H9 (cell line): ENCODE measurements around the gene SRSF11. TPM values are rescaled to one million over a fixed set of nuclear protein-coding genes. Genes with fewer than 3 reads are reported as not detected.
A peak's percentile ranks its signal among the peaks of the same experiment; 100 is the strongest.

Source experiments
- DNase-seq: peaks from one replicate; pipeline ENCODE4 v3.0.0-alpha.2; 2017
- H2AFZ ChIP-seq: one replicate; pipeline ENCODE4 v1.6.1; 2013; ENCODE audit warnings: mild to moderate bottlenecking, low read length, control low read depth, moderate library complexity
- H2AK5ac ChIP-seq: 2 replicates; pipeline ENCODE4 v1.6.1; 2013; ENCODE audit warnings: low read length, control low read depth, mixed read lengths; ENCODE audit not compliant: insufficient read length
- H2BK120ac ChIP-seq: one replicate; pipeline ENCODE4 v1.6.1; 2013; ENCODE audit warnings: low read depth, mild to moderate bottlenecking, low read length, control low read depth, inconsistent platforms; ENCODE audit not compliant: poor library complexity, severe bottlenecking
- H2BK12ac ChIP-seq: 2 replicates; pipeline ENCODE4 v1.6.1; 2013; ENCODE audit warnings: low read length, control low read depth, mixed read lengths, low read depth; ENCODE audit not compliant: insufficient read length
- H2BK15ac ChIP-seq: 2 replicates; pipeline ENCODE4 v1.6.1; 2013; ENCODE audit warnings: low read depth, low read length, control low read depth
- H2BK20ac ChIP-seq: one replicate; pipeline ENCODE4 v1.6.1; 2013; ENCODE audit warnings: low read depth, mild to moderate bottlenecking, low read length, control low read depth, inconsistent platforms; ENCODE audit not compliant: poor library complexity, severe bottlenecking
- H2BK5ac ChIP-seq: 2 replicates; pipeline ENCODE4 v1.6.1; 2013; ENCODE audit warnings: low read length, control low read depth, mixed read lengths; ENCODE audit not compliant: insufficient read length
- H3K14ac ChIP-seq: 2 replicates; pipeline ENCODE4 v1.6.1; 2013; ENCODE audit warnings: low read length, control low read depth; ENCODE audit not compliant: insufficient read depth
- H3K18ac ChIP-seq: 2 replicates; pipeline ENCODE4 v1.6.1; 2013; ENCODE audit warnings: low read depth, mild to moderate bottlenecking, mixed read lengths, low read length, control low read depth; ENCODE audit not compliant: insufficient read length
- H3K23ac ChIP-seq: 2 replicates; pipeline ENCODE4 v1.6.1; 2013; ENCODE audit warnings: low read length, control low read depth, mixed read lengths, low read depth; ENCODE audit not compliant: insufficient read length
- H3K23me2 ChIP-seq: 2 replicates; pipeline ENCODE4 v1.6.1; 2013; ENCODE audit warnings: low read depth, mild to moderate bottlenecking, mixed read lengths, low read length, control low read depth; ENCODE audit not compliant: insufficient read length, poor library complexity, severe bottlenecking
- H3K27ac ChIP-seq: 2 replicates; pipeline ENCODE4 v1.5.1; 2013; ENCODE audit warnings: low read length, control low read depth, mixed read lengths, low read depth; ENCODE audit not compliant: insufficient read length
- H3K27me3 ChIP-seq: 2 replicates; pipeline ENCODE4 v1.6.1; 2013; ENCODE audit warnings: low read length, control low read depth, inconsistent platforms; ENCODE audit not compliant: insufficient read depth
- H3K4ac ChIP-seq: 2 replicates; pipeline ENCODE4 v1.6.1; 2013; ENCODE audit warnings: low read depth, mild to moderate bottlenecking, control low read depth, inconsistent platforms, low read length, moderate library complexity
- H3K4me1 ChIP-seq: 2 replicates; pipeline ENCODE4 v1.6.1; 2013; ENCODE audit warnings: low read length, control low read depth, inconsistent platforms; ENCODE audit not compliant: insufficient read depth
- H3K4me2 ChIP-seq: 2 replicates; pipeline ENCODE4 v1.6.1; 2013; ENCODE audit warnings: low read length, control low read depth, mixed read lengths; ENCODE audit not compliant: insufficient read length, insufficient read depth
- H3K56ac ChIP-seq: 2 replicates; pipeline ENCODE4 v1.6.1; 2013; ENCODE audit warnings: low read depth, mild to moderate bottlenecking, mixed read lengths, low read length, control low read depth; ENCODE audit not compliant: insufficient read length
- H3K79me1 ChIP-seq: 2 replicates; pipeline ENCODE4 v1.6.1; 2013; ENCODE audit warnings: low read depth, mild to moderate bottlenecking, moderate library complexity, low read length, control low read depth, inconsistent platforms; ENCODE audit not compliant: insufficient read depth, poor library complexity, severe bottlenecking
- H3K79me2 ChIP-seq: 2 replicates; pipeline ENCODE4 v1.6.1; 2013; ENCODE audit warnings: low read length, control low read depth, inconsistent platforms; ENCODE audit not compliant: insufficient read depth
- H3K9ac ChIP-seq: 2 replicates; pipeline ENCODE4 v1.6.1; 2013; ENCODE audit warnings: low read length, control low read depth, mixed read lengths; ENCODE audit not compliant: insufficient read length; ENCODE audit errors: extremely low read depth
- H3K9me3 ChIP-seq: one replicate; pipeline ENCODE4 v1.6.1; 2013; ENCODE audit warnings: low read depth, low read length, inconsistent platforms; ENCODE audit not compliant: control insufficient read depth
- H3T11ph ChIP-seq: one replicate; pipeline ENCODE4 v1.6.1; 2013; ENCODE audit warnings: mild to moderate bottlenecking, low read length, control low read depth, inconsistent platforms
- H4K20me1 ChIP-seq: one replicate; pipeline ENCODE4 v1.6.1; 2013; ENCODE audit not compliant: control insufficient read depth, insufficient read length, insufficient read depth
- H4K5ac ChIP-seq: 2 replicates; pipeline ENCODE4 v1.6.1; 2013; ENCODE audit warnings: low read depth, mild to moderate bottlenecking, mixed read lengths, low read length, control low read depth; ENCODE audit not compliant: insufficient read length
- H4K8ac ChIP-seq: replicated peaks from 2 replicates; pipeline ENCODE4 v1.6.1; 2013; ENCODE audit warnings: low read length, control low read depth, mixed read lengths, low read depth; ENCODE audit not compliant: insufficient read length
- H4K91ac ChIP-seq: 2 replicates; pipeline ENCODE4 v1.6.1; 2013; ENCODE audit warnings: low read depth, mild to moderate bottlenecking, moderate library complexity, mixed read lengths, low read length, control low read depth; ENCODE audit not compliant: insufficient read length
- H3K27ac Mint-ChIP-seq, 3 experiments: 2 replicates in 2 of 3; 3 replicates in 1 of 3; pipeline ENCODE4 v1.8.0; 2020 to 2021; ENCODE audit warnings: mixed read lengths in 3 of 3, mild to moderate bottlenecking in 1 of 3, moderate library complexity in 1 of 3
- H3K27me3 Mint-ChIP-seq: 2 replicates; pipeline ENCODE4 v1.8.0; 2021; ENCODE audit warnings: low read depth, mild to moderate bottlenecking, moderate library complexity, mixed read lengths
- H3K36me3 Mint-ChIP-seq, 3 experiments: 2 replicates in 2 of 3; 3 replicates in 1 of 3; pipeline ENCODE4 v1.8.0; 2020 to 2021; ENCODE audit warnings: low read depth in 3 of 3, mixed read lengths in 3 of 3; ENCODE audit not compliant: insufficient read depth in 1 of 3
- H3K4me1 Mint-ChIP-seq, 2 experiments: 2 replicates each; pipeline ENCODE4 v1.8.0; 2020; ENCODE audit warnings: mixed read lengths in 2 of 2
- H3K4me3 Mint-ChIP-seq, 2 experiments: 2 replicates in 1 of 2; 3 replicates in 1 of 2; pipeline ENCODE4 v1.8.0; 2020 to 2021; ENCODE audit warnings: mild to moderate bottlenecking in 2 of 2, mixed read lengths in 2 of 2, moderate library complexity in 1 of 2
- H3K9me3 Mint-ChIP-seq, 2 experiments: 2 replicates in 1 of 2; 3 replicates in 1 of 2; pipeline ENCODE4 v1.8.0; 2020; ENCODE audit warnings: mild to moderate bottlenecking in 2 of 2, mixed read lengths in 2 of 2, moderate library complexity in 1 of 2
- WGBS: extraction: QIAGEN DNeasy Blood & Tissue Kit; methylation state at CpG from one replicate; pipeline ENCODE4 v1.1.7; 2013; ENCODE audit warnings: missing lambda C conversion rate, low lambda C conversion rate, mixed read lengths; ENCODE audit not compliant: insufficient read length; ENCODE audit errors: extremely low coverage; 5-methylcytosine and 5-hydroxymethylcytosine counted together
- total RNA-seq: library from RNA; stranded (reverse); gene quantifications from 2 replicates; pipeline ENCODE4 v1.2.1, GENCODE V29; 2021
- TF ChIP-seq, protein P1 (sequence below): fragments of 200-600 bp; sonication (generic); conservative IDR thresholded peaks from 3 replicates; pipeline ENCODE4 v1.8.0; 2021; ENCODE audit warnings: antibody characterized with exemption, mild to moderate bottlenecking

SRSF11 gene
- total RNA-seq, 1 experiment from 2014 or later, result 214 TPM

DNA sequence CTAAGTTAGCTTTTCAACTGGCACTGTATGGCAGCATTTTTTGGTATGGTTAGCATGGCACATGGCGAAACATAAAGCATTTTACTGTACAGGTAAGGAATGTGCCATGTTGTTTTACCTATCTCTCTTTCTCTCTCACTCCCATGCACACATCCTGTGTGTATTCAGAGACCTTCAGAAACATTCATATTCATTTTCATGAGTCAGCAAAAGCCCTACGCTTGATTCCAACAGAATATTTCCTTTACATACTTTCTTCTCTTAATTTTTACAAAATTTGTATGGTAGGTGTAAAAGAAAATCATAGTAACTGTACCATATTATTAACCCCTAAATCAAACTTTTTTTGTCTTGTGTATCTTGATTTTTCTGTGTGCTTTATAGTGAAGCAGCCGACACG is 10.3 kb downstream of the SRSF11 start:
- peaks cover 7% of the 10 kb centered on the region; the same call in 1 of the 2 replicates for H3K79me2 ChIP-seq
- peaks cover 44 to 89% (median 80%) of the 10 kb centered on the region in 3 experiments; a peak in 6 of 7 replicates for H3K36me3 Mint-ChIP-seq
- H2AK5ac ChIP-seq, result no peak overlapping the region

More for the DNA sequence above, 10.3 kb downstream of the SRSF11 start:
- no CpG with 5 or more reads among the region's 4 CpGs for WGBS
- Histone ChIP-seq H2BK12ac (no peak overlapping the region), H4K5ac (no peak overlapping the region), H3K79me1 (peaks cover 3% of the 10 kb centered on the region), H3K4me2 (no peak overlapping the region), H2BK15ac (no peak overlapping the region), H2AFZ (no peak overlapping the region), H3K23ac (no peak overlapping the region), H3K4me1 (no peaks in the 10 kb centered on the region), H3K56ac (no peak overlapping the region), H3K27ac (no peak overlapping the region), H3K9me3 (no peaks in the 10 kb centered on the region), H2BK20ac (no peak overlapping the region), H3K4ac (no peak overlapping the region), H4K91ac (no peak overlapping the region), H3K18ac (no peak overlapping the region), H3K23me2 (no peaks in the 10 kb centered on the region), H3K14ac (no peak overlapping the region), H2BK5ac (no peak overlapping the region), H4K20me1 (no peaks in the 10 kb centered on the region), H2BK120ac (no peak overlapping the region), H4K8ac (no peak overlapping the region), H3T11ph (no peak overlapping the region), H3K9ac (no peak overlapping the region), H3K27me3 (no peaks in the 10 kb centered on the region)
- Mint-ChIP-seq H3K9me3 (no peaks in the 10 kb centered on the region; a peak in 1 of 5 replicates), H3K27ac (peak overlapping the region in 1 of 3 experiments; percentile 7; a peak in 1 of 7 replicates), H3K4me3 (no peak overlapping the region), H3K4me1 (peaks cover 0 to 6% of the 10 kb centered on the region in 2 experiments; a peak in 2 of 4 replicates), H3K27me3 (no peaks in the 10 kb centered on the region)
- no peak for DNase-seq
- TF ChIP-seq, protein P1, sequence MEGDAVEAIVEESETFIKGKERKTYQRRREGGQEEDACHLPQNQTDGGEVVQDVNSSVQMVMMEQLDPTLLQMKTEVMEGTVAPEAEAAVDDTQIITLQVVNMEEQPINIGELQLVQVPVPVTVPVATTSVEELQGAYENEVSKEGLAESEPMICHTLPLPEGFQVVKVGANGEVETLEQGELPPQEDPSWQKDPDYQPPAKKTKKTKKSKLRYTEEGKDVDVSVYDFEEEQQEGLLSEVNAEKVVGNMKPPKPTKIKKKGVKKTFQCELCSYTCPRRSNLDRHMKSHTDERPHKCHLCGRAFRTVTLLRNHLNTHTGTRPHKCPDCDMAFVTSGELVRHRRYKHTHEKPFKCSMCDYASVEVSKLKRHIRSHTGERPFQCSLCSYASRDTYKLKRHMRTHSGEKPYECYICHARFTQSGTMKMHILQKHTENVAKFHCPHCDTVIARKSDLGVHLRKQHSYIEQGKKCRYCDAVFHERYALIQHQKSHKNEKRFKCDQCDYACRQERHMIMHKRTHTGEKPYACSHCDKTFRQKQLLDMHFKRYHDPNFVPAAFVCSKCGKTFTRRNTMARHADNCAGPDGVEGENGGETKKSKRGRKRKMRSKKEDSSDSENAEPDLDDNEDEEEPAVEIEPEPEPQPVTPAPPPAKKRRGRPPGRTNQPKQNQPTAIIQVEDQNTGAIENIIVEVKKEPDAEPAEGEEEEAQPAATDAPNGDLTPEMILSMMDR, result no peak
